ENCODE data around the gene AGRN. TPM values are rescaled to one million over a fixed set of nuclear protein-coding genes. Genes with fewer than 3 reads are reported as not detected.

Gene AGRN
- total RNA-seq, 1 experiment from 2014 or later = 134 TPM

GRCh38 chr1:1053022-1053421 lies 33.1 kb downstream of the AGRN start:
- BruUV-seq (replicated peaks) = no TSS peak
- Histone ChIP-seq H3K27me3 (ENCODE audit: insufficient read depth, low read length) (no peaks in the 10 kb centered on the region), H3K4me3 (replicated peaks in 1 of 2; ENCODE audit: low read depth in 1 of 2, low read length in 2 of 2) (no peak overlapping the region), H3K79me2 (ENCODE audit: insufficient read depth, low read length) (no peaks in the 10 kb centered on the region), H3K9ac (ENCODE audit: low read length) (no peak overlapping the region), H3K27ac (ENCODE audit: low read depth, low read length) (no peak overlapping the region), H3K4me2 (ENCODE audit: low read length) (no peak overlapping the region), H3K9me3 (ENCODE audit: control insufficient read depth in 1 of 2, insufficient read depth in 1 of 2, low read depth in 1 of 2, low read length in 2 of 2) (no peaks in the 10 kb centered on the region), H3K36me3 (ENCODE audit: control insufficient read depth in 1 of 2, insufficient read depth in 2 of 2, low read length in 2 of 2) (peaks cover 10 to 22% of the 10 kb centered on the region in 2 experiments; a peak in 3 of 4 replicates), H3K9me2 (ENCODE audit: insufficient read depth) (no peaks in the 10 kb centered on the region), H2AFZ (ENCODE audit: low read depth, low read length, poor library complexity, severe bottlenecking) (no peak overlapping the region), H3K4me1 (ENCODE audit: control insufficient read depth in 1 of 2, insufficient read depth in 2 of 2, low read length in 2 of 2) (peaks cover 1 to 5% of the 10 kb centered on the region in 2 experiments; a peak in 3 of 4 replicates), H4K20me1 (ENCODE audit: insufficient read depth) (no peaks in the 10 kb centered on the region)
- DNase-seq (ENCODE audit: low read depth, low spot score) (no peak), ATAC-seq (no peak)
- intact Hi-C loops (cut with micrococcal nuclease) = no loop called here
- ChIA-PET POLR2A (no interaction called here), RAD21 (ENCODE audit: low non-redundant PET in 1 of 2, low total read pairs in 2 of 2, uncharacterized antibody in 2 of 2, unreplicated experiment in 2 of 2) (no interaction called here), CTCF (interaction anchor here (0.7 kb wide), 1 partner anchor 11 kb away, joined by 3 read pairs; no protein-coding TSS in a partner anchor)
- TF ChIP-seq EZH2phosphoT487 (IDR thresholded peaks at IDR 0.05; ENCODE audit: borderline replicate concordance) = no peak
- TF ChIP-seq RAD21 (IDR thresholded peaks at IDR 0.05; ENCODE audit: low read depth) = no peak
- TF ChIP-seq ZNF274 (IDR thresholded peaks at IDR 0.05; ENCODE audit: low read depth, low read length) = no peak
- TF ChIP-seq ELF1 (IDR thresholded peaks at IDR 0.05; ENCODE audit: borderline replicate concordance, low read depth) = no peak
- TF ChIP-seq CBX3 (IDR thresholded peaks at IDR 0.05; ENCODE audit: low read depth) = no peak
- TF ChIP-seq JUND (IDR thresholded peaks at IDR 0.05) = no peak
- TF ChIP-seq REST (IDR thresholded peaks at IDR 0.05; ENCODE audit: low read depth) = no peak
- TF ChIP-seq CEBPB (IDR thresholded peaks at IDR 0.05; ENCODE audit: low read depth) = no peak
- no peak for TF ChIP-seq ZBTB33 (IDR thresholded peaks at IDR 0.05; ENCODE audit: extremely low read depth, insufficient replicate concordance, low read length)
- no peak for TF ChIP-seq CTCF (IDR thresholded peaks at IDR 0.05 in 2 of 3, conservative IDR thresholded peaks at IDR 0.05 in 1 of 3; ENCODE audit: borderline replicate concordance in 1 of 3, insufficient read depth in 1 of 3, low read depth in 2 of 3, low read length in 2 of 3)
- TF ChIP-seq SRF (IDR thresholded peaks at IDR 0.05; ENCODE audit: low read depth) = no peak
- no peak for TF ChIP-seq YY1 (IDR thresholded peaks at IDR 0.05; ENCODE audit: extremely low read depth, insufficient replicate concordance, low read depth, low read length)
- TF ChIP-seq TCF7L2 (IDR thresholded peaks at IDR 0.05; ENCODE audit: borderline replicate concordance, extremely low read depth, insufficient read depth, insufficient read length) = no peak
- no peak for TF ChIP-seq EGR1 (IDR thresholded peaks at IDR 0.05; ENCODE audit: low read depth)

All from HCT116 (cell line).